Measurements from ENCODE around the gene ARHGEF38.

GRCh38 chr4:105644257-105644656 lies 91.8 kb downstream of the ARHGEF38 start:
- TF ChIP-seq CTCF (IDR thresholded peaks at IDR 0.05; ENCODE audit: low read depth, low read length, poor library complexity, severe bottlenecking) (no peak), EZH2phosphoT487 (IDR thresholded peaks at IDR 0.05; ENCODE audit: borderline replicate concordance, low read length) (no peak)

Measured in DOHH2 (cell line).